Retinal pigment epithelial cell (primary cell): ENCODE data around the gene ADCY7.

ENCODE experiments used
- DNase-seq: peaks from one replicate; pipeline ENCODE4 v3.0.0-alpha.2; 2010; ENCODE audit warnings: low read depth
- H3K4me3 ChIP-seq: 2 replicates; pipeline ENCODE4 v1.5.1; 2011; ENCODE audit warnings: mild to moderate bottlenecking, low read length, control low read depth, moderate library complexity
- TF ChIP-seq, protein P1 (sequence below): conservative IDR thresholded peaks from 2 replicates; pipeline ENCODE4 v1.5.1; 2011; ENCODE audit warnings: low read depth, low read length, control low read depth, inconsistent platforms

The ADCY7 gene

DNA sequence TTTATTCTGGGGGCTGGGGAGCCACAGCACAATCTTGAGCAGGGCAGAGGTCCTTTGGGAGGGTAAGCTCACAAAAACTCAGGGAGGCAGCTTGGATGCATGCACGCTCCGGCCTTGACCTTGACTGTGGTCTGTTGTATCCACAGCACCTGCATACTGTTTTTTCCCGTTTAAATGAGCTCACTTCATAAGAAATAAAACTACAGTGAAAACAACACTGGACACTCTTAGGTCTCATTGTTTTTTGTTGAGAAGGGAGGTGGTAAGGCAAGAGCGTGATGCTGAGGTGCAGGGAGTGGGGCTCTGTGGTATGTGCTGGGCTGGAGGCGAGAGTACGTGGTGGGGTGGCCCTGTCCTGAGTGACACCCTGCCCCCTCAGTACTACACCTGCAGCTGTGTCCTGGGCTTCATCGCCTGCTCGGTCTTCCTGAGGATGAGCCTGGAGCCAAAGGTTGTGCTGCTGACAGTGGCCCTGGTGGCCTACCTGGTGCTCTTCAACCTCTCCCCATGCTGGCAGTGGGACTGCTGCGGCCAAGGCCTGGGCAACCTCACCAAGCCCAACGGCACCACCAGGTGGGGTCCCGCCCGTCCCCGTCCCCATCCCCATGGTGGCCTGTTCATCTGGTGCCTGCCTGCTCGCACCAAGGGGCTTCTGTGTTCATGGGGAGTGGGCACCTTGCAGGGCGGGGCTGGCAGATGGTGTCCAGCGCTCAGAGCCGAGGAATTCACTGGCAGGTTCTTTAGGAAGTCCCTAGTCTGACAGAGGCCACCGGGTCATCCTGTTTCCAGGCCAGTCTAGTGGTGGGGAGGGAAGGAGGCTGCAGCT, 44.2 kb downstream of the ADCY7 start:
- H3K4me3 ChIP-seq, result no peak overlapping the region
- TF ChIP-seq, protein P1, sequence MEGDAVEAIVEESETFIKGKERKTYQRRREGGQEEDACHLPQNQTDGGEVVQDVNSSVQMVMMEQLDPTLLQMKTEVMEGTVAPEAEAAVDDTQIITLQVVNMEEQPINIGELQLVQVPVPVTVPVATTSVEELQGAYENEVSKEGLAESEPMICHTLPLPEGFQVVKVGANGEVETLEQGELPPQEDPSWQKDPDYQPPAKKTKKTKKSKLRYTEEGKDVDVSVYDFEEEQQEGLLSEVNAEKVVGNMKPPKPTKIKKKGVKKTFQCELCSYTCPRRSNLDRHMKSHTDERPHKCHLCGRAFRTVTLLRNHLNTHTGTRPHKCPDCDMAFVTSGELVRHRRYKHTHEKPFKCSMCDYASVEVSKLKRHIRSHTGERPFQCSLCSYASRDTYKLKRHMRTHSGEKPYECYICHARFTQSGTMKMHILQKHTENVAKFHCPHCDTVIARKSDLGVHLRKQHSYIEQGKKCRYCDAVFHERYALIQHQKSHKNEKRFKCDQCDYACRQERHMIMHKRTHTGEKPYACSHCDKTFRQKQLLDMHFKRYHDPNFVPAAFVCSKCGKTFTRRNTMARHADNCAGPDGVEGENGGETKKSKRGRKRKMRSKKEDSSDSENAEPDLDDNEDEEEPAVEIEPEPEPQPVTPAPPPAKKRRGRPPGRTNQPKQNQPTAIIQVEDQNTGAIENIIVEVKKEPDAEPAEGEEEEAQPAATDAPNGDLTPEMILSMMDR, result no peak
- no peak for DNase-seq

DNA sequence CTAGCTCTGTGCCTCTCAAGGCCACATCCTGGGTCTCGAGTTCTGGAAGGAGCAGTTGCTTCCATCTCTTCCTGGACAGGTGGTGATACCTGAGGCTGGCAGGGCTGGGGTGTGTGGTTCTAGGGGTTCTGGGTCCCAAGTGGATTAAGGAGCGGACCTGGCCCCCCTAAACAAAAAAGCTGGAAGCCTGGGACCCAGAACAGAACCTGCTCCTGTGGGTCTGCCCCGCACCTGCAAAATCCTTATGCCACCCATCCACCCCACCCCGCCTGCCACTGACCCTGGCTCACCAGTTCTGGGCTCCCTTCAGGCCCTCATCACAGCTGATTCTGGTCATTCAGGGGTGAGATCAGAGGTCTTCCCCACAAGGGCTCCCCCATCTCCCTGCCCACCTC, 44.8 kb downstream of the ADCY7 start:
- DNase-seq, result no peak
- H3K4me3 ChIP-seq, result no peak overlapping the region
- TF ChIP-seq, protein P1, result no peak

DNA sequence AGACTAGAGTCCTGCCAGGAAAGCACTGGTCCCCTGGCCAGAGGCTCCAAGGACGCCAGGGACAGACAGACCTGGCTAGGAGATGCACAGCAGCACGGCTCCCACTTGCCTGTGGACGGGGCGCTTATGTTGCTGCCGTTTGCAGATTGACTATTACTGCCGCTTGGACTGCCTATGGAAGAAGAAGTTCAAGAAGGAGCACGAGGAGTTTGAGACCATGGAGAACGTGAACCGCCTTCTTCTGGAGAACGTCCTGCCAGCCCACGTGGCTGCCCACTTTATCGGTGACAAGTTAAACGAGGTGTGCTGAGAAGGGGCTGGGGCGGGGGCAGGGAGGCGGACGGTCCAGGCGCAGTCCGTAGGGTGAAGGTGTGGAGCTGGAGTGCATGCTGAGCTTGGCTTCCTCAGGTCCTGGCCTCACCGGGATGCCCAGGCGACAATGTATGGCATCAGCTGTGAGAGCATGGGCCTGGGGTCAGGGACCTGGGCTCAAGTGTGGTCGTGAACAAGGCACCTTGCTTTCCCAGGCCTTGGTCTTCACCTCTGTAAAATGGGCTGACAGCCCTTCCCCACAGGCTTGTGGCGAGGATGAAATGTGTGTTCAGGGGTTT, 45.6 kb downstream of the ADCY7 start:
- DNase-seq, result no peak
- no peak overlapping the region for H3K4me3 ChIP-seq
- TF ChIP-seq, protein P1, result no peak

DNA sequence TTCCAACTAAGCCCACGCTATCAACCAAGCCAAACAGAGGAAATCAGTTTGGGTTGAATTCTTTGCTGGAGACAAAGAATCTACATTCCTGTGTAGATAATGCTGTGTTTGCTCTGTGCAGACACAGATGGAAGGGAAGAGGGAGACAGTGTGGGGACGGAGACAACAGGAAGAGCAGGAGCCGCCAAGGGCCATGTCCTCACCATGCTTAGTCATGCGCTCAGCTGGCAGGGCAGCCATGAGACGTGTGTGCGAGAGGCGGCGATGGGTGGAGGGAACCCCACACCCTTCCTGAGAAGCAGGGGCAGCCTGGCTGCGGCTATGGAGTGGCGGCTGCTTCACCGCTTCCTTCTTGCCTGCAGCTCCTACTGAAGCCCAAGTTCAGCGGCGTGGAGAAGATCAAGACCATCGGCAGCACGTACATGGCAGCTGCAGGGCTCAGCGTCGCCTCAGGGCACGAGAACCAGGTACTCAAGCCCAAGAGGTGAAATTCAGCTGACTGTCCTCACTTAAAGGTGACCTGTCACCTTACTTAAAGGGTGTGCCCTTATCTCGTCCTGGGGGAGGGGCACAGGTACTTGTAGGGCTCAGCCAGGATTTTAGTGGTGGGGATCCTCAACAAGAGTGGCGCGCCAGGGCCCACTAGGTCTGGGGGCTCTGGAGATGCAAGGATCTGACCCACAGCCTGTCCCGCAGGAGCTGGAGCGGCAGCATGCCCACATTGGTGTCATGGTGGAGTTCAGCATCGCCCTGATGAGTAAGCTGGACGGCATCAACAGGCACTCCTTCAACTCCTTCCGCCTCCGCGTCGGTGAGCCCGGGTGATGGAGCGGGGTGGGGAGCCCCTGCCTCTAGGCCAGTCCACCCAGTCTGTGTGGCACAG, 47.5 kb downstream of the ADCY7 start:
- no peak for DNase-seq
- H3K4me3 ChIP-seq, result no peak overlapping the region
- TF ChIP-seq, protein P1, result no peak

DNA sequence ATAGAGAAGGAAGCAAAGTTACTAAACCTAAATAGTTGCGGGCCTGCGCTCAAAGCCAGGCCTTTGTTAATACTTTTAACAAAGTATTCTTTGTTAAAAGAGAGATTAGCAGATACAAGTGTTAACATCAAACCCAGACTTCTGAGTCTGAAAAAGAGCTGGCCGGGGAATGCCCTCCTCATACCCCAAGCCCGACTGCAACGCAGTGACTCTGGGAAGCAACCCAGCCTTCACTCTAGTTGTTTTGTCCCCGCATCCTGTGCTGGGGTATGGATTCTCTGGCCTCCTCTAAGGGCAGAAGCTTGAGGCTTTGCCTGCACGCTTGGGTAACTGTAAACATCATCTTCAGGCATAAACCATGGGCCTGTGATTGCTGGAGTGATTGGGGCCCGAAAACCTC, 48.3 kb downstream of the ADCY7 start:
- no peak for DNase-seq
- TF ChIP-seq, protein P1, result no peak
- no peak overlapping the region for H3K4me3 ChIP-seq

DNA sequence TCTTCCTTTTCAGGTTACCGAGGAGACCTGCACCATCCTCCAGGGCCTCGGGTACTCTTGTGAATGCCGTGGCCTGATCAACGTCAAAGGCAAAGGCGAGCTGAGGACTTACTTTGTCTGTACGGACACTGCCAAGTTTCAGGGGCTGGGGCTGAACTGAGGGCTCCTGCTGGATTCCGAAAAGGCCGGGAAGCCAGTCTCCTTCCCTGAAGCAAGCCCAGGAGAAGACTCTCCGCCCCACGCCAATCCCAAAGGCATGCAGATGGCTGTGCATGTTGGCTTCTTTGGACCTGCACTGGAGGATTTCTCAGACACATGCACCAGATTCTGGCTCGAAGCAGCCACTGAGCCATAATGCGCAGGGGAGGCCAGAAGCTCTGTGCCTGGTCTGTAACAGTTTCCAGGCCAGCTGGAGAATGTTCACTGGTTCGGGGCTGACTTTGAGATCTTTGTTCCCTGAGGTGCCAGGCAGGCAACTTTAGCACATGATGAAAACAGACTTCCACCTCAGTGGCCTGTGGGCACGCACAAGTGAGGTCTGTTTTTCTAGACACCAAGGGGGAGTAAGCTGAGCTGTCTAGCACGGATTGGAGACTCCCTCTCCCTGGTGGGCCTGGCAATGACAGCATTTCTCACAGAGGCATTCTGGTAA, 49.1 kb downstream of the ADCY7 start:
- no peak overlapping the region for H3K4me3 ChIP-seq
- TF ChIP-seq, protein P1, result no peak
- DNase-seq, result no peak
